GM10847 (cell line): Measurements from ENCODE around the gene TMPRSS12.

Source experiments
- POLR2A ChIP-seq: IDR thresholded peaks from 2 replicates; pipeline ENCODE4 v1.6.1; 2011; ENCODE audit not compliant: insufficient read length; ENCODE audit errors: extremely low read depth

Gene TMPRSS12

GRCh38 chr12:50924439-50925341 is 82.0 kb downstream of the TMPRSS12 start:
- no peak for TF ChIP-seq POLR2A

DNA sequence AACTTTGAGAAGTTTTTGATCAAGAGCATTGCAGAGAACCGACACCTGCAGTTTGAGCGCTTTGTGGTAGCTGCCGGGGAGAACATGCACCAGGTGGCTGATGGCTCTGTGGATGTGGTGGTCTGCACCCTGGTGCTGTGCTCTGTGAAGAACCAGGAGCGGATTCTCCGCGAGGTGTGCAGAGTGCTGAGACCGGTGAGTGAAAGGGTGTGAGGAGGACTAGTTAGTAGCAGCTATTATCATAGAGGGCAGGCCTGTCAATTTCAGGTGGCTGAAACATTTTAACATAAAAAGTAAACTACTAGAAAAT is 82.6 kb downstream of the TMPRSS12 start:
- no peak for TF ChIP-seq POLR2A

GRCh38 chr12:50925920-50926319 is 83.2 kb downstream of the TMPRSS12 start:
- TF ChIP-seq POLR2A, result no peak

GRCh38 chr12:50926415-50926814 is 83.7 kb downstream of the TMPRSS12 start:
- no peak for TF ChIP-seq POLR2A

GRCh38 chr12:50927356-50927755 is 84.6 kb downstream of the TMPRSS12 start:
- TF ChIP-seq POLR2A, result no peak

GRCh38 chr12:50927766-50928224 is 85.1 kb downstream of the TMPRSS12 start:
- no peak for TF ChIP-seq POLR2A

DNA sequence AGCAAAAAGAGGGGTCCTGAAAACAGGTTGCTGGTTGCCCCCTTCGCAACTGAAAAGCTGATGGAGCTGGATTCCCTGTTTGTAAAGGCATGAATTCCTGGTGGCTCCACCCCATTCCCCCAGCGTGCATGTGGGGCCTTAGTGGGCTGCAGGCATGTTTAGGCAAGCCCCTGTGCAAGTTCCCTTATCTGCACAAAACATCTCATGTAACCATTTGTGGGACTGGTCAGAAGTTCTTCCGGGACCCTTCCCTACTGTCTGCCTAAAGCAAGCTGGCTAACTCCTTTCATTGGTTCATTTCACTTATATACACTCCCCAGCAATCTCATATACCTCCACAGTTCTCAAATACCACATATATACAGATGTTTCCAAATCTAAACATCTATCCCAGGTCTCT is 85.7 kb downstream of the TMPRSS12 start:
- no peak for TF ChIP-seq POLR2A

DNA sequence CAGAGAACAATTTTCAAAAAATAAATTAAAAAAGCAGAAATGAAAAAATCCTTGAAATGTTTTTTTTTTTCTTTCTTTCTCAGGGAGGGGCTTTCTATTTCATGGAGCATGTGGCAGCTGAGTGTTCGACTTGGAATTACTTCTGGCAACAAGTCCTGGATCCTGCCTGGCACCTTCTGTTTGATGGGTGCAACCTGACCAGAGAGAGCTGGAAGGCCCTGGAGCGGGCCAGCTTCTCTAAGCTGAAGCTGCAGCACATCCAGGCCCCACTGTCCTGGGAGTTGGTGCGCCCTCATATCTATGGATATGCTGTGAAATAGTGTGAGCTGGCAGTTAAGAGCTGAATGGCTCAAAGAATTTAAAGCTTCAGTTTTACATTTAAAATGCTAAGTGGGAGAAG is 87.1 kb downstream of the TMPRSS12 start:
- TF ChIP-seq POLR2A, result no peak

DNA sequence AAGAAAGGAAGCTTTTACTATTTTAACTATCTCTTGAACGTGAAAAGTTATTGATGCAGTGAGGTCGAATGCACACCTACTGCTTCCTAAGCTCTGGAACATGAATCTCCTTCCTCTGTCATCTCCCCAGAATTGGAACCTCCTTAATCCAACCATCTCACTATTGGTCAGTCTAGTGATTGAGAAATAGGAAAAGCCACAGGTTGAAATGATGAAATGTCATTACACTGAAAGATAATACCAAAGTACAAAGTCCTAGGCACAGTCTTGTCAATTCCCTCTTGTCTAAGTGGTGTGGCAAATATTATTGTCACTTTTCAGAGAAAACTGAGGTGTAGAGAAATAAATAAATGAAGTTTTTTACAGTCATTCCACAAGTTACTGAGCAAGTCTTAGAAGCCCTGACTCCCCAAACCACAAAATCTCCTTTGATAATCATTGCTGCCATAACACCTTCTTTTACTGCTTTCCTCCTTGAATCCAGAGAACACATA is 90.1 kb downstream of the TMPRSS12 start:
- TF ChIP-seq POLR2A, result no peak

DNA sequence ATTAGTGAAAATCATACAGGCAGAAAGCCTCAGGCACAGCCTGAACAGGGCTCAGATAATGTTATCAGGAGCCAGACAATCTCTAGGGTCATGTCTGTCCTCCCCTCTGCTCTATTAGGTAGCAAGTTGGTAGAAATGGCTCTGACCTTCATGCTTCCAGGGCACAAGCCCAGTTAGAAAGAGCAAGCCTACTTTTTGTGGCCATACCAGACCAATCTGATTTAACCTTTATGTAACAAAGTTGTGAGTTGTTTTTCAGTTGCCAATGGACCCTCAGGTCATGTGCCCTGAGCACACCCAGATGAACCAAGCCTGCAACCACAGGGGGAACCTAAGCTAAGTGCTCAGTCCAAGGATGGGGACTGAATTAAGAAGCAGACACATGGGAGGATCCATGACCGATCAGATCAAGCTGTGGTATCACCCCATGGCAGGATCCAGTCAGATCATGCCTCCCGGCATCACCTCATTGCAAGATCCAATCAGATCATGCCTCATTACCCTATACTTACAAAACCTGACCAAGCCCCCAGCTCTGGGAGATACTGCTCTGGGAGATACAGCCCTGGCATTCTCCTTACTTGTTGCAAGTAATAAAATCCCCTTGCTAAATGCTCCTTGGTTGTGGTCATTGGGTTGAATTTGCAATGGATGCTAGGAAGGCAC is 90.9 kb downstream of the TMPRSS12 start:
- TF ChIP-seq POLR2A, result no peak

GRCh38 chr12:50934371-50934851 is 91.7 kb downstream of the TMPRSS12 start:
- TF ChIP-seq POLR2A, result no peak

GRCh38 chr12:50934981-50935807 is 92.5 kb downstream of the TMPRSS12 start:
- no peak for TF ChIP-seq POLR2A

GRCh38 chr12:50936821-50937530 is 94.2 kb downstream of the TMPRSS12 start:
- no peak for TF ChIP-seq POLR2A
